K562 (cell line): Measurements from ENCODE around the gene ZNF90. TPM values are rescaled to one million over a fixed set of nuclear protein-coding genes. Genes with fewer than 3 reads are reported as not detected.

Experiments used
- ATAC-seq: fragments of 200-7000 bp; cut with Tn5 transposase; 3 replicates; pipeline ENCODE4 v1.9.1; 2020; ENCODE audit warnings: moderate library complexity
- BruUV-seq: library from RNA; stranded (reverse); fragments of 400-500 nt; replicated peaks from 2 replicates; lab custom pipeline; 2021; lab: Mats Ljungman, UMichigan
- CTCF ChIA-PET: fragments of 300-600 bp; formaldehyde crosslinking; extraction: SDS; loops from one replicate; lab custom pipeline; 2021; ENCODE audit warnings: low intra/inter-chr PET ratio; lab: Yijun Ruan, JAX
- POLR2A ChIA-PET: fragments of 300-600, 350-650 bp; sonication (Branson Sonifier 250); formaldehyde crosslinking; extraction: SDS; loops from one replicate; lab custom pipeline; 2021; ENCODE audit warnings: antibody characterized with exemption, inconsistent platforms; lab: Yijun Ruan, JAX
- DNase-seq, 4 experiments: peaks; one replicate each; pipeline versions ENCODE4 v3.0.0 to v3.0.0-alpha.2; 2011 to 2018; ENCODE audit warnings: low spot score in 3 of 4, mixed read lengths in 3 of 4; ENCODE audit errors: extremely low read depth in 1 of 4
- FAIRE-seq: peaks from 2 replicates; lab custom pipeline; 2011; peaks lifted over from hg19 to GRCh38; lab: Jason Lieb, UNC
- H2AFZ ChIP-seq: 2 replicates; pipeline ENCODE4 v1.6.0; 2011; ENCODE audit warnings: low read depth, low read length, control low read depth, inconsistent platforms
- H3K27ac ChIP-seq: fragments of 200-600 bp; 3 replicates; pipeline ENCODE4 v1.8.0; 2011; ENCODE audit warnings: low read depth, mild to moderate bottlenecking, control low read depth, inconsistent platforms, low read length, moderate library complexity, mixed read lengths; ENCODE audit errors: extremely low read depth
- H3K27me3 ChIP-seq, 2 experiments: fragments of 300-600 bp in 1 of 2; 2 replicates in 1 of 2; 3 replicates in 1 of 2; pipeline versions ENCODE4 v1.6.0 to v1.8.0; 2011; ENCODE audit warnings: inconsistent platforms in 2 of 2, low read length in 2 of 2, mild to moderate bottlenecking in 1 of 2, mixed read lengths in 1 of 2, moderate library complexity in 1 of 2; ENCODE audit not compliant: control insufficient read depth in 2 of 2, insufficient read depth in 2 of 2
- H3K36me3 ChIP-seq: fragments of 300-600 bp; 3 replicates; pipeline ENCODE4 v1.8.0; 2011; ENCODE audit warnings: mild to moderate bottlenecking, low read length, inconsistent platforms; ENCODE audit not compliant: control insufficient read depth, insufficient read depth
- H3K4me1 ChIP-seq, 2 experiments: fragments of 200-600 bp in 1 of 2; replicated peaks in 1 of 2; 2 replicates in 1 of 2; 3 replicates in 1 of 2; pipeline versions ENCODE4 v1.5.1 to v1.8.0; 2011; ENCODE audit warnings: inconsistent platforms in 2 of 2, low read length in 2 of 2, mild to moderate bottlenecking in 1 of 2, mixed read lengths in 1 of 2, moderate library complexity in 1 of 2; ENCODE audit not compliant: control insufficient read depth in 2 of 2, insufficient read depth in 2 of 2
- H3K4me2 ChIP-seq: 2 replicates; pipeline ENCODE4 v1.6.1; 2011; ENCODE audit warnings: low read length, control low read depth, inconsistent platforms, mixed read lengths; ENCODE audit not compliant: insufficient read depth
- H3K4me3 ChIP-seq: fragments of 200-600 bp; sonication (generic), shearing (Covaris generic); 2 replicates; pipeline ENCODE4 v1.5.1; 2016; ENCODE audit warnings: control low read depth, inconsistent platforms
- H3K79me2 ChIP-seq: fragments of 200-600 bp; 3 replicates; pipeline ENCODE4 v1.8.0; 2011; ENCODE audit warnings: low read length, inconsistent platforms; ENCODE audit not compliant: control insufficient read depth, insufficient read depth
- H3K9ac ChIP-seq, 2 experiments: 2 replicates each; pipeline versions ENCODE4 v1.6.0 to v1.6.1; 2011; ENCODE audit warnings: low read depth in 2 of 2, low read length in 2 of 2, control low read depth in 1 of 2, inconsistent platforms in 1 of 2, mild to moderate bottlenecking in 1 of 2, mixed read lengths in 1 of 2; ENCODE audit not compliant: insufficient read depth in 1 of 2
- H3K9me1 ChIP-seq: one replicate; pipeline ENCODE4 v1.6.0; 2011; ENCODE audit warnings: inconsistent platforms, mild to moderate bottlenecking, low read length, moderate library complexity; ENCODE audit not compliant: control insufficient read depth, insufficient read depth
- H3K9me3 ChIP-seq: replicated peaks from 2 replicates; pipeline ENCODE4 v1.5.1; 2011; ENCODE audit warnings: low read depth, low read length, inconsistent platforms; ENCODE audit not compliant: control insufficient read depth, insufficient read depth
- H4K20me1 ChIP-seq: replicated peaks from 2 replicates; pipeline ENCODE4 v1.6.1; 2011; ENCODE audit warnings: low read length, inconsistent platforms, mixed read lengths; ENCODE audit not compliant: control insufficient read depth, insufficient read depth
- CBFA2T2 ChIP-seq: fragments of 450-650 bp; conservative IDR thresholded peaks from 2 replicates; pipeline ENCODE4 v1.6.1; 2017; ENCODE audit warnings: mild to moderate bottlenecking
- SAFB ChIP-seq: fragments of 200-400 bp; formaldehyde crosslinking; IDR thresholded peaks from 2 replicates; pipeline ENCODE4 v1.6.1; 2017; ENCODE audit warnings: low read depth, low read length, borderline replicate concordance
- ZEB2 ChIP-seq: fragments of 450-650 bp; IDR thresholded peaks from 2 replicates; pipeline ENCODE4 v1.6.1; 2016
- WGBS: fragments of 100-300 bp; shearing (Covaris generic); methylation state at CpG from one replicate; pipeline ENCODE4 v1.1.6; 2016; ENCODE audit warnings: low coverage, mixed read lengths; ENCODE audit not compliant: insufficient coverage; ENCODE audit errors: missing lambda C conversion rate; 5-methylcytosine and 5-hydroxymethylcytosine counted together
- in situ Hi-C: fragments of 300-500 bp; cut with MboI; formaldehyde crosslinking; loops from 4 replicates; pipeline ENCODE4 v1.15.0; 2018; ENCODE audit warnings: inconsistent platforms, mixed read lengths
- intact Hi-C: fragments of 100-400 bp; cut with micrococcal nuclease; formaldehyde crosslinking; loops from 2 replicates; pipeline ENCODE4 v1.14.2; 2022
- polyA plus RNA-seq, 8 experiments: library from polyadenylated mRNA; depleted of rRNA in 4 of 8; stranded (reverse) in 5 of 8; unstranded in 3 of 8; fragments of >200 nt; fragmentation: Nextera tagmentation in 2 of 8; fragmentation: Illumina TruSeq in 1 of 8; extraction: Ambion mirVana in 2 of 8; extraction: Trizol in 1 of 8; gene quantifications; 2 replicates each; pipeline versions ENCODE4 v1.2.1 to v1.2.3, GENCODE V29; 2011 to 2014; ENCODE audit warnings: inconsistent platforms in 1 of 8, missing spikeins in 1 of 8
- total RNA-seq, 7 experiments: library from RNA; depleted of rRNA in 6 of 7; stranded (reverse); fragments of >200 nt in 6 of 7; fragmentation: Illumina TruSeq in 2 of 7; extraction: Trizol in 2 of 7; gene quantifications; 2 replicates each; pipeline versions ENCODE4 v1.2.1 to v1.2.3, GENCODE V29; 2011 to 2021; ENCODE audit warnings: low replicate concordance in 1 of 7
- TF ChIP-seq, protein P1 (sequence below), 2 experiments: IDR thresholded peaks in 1 of 2; conservative IDR thresholded peaks in 1 of 2; 2 replicates each; pipeline ENCODE4 v1.6.1; 2016; ENCODE audit warnings: low read depth in 2 of 2, mild to moderate bottlenecking in 1 of 2, missing compliant biosample characterization in 1 of 2, missing genetic modification characterization in 1 of 2, moderate library complexity in 1 of 2
- TF ChIP-seq, protein P2 (sequence below): sonication (generic); formaldehyde crosslinking; IDR thresholded peaks from 2 replicates; pipeline ENCODE4 v1.8.0; 2023; ENCODE audit warnings: mild to moderate bottlenecking, missing genetic modification reagents
- TF ChIP-seq, protein P3 (sequence below), 2 experiments: fragments of 450-650 bp; conservative IDR thresholded peaks; 2 replicates each; pipeline ENCODE4 v1.6.1; 2017; ENCODE audit warnings: mild to moderate bottlenecking in 2 of 2, moderate library complexity in 2 of 2
- TF ChIP-seq, protein P4 (sequence below): sonication (generic); formaldehyde crosslinking; IDR thresholded peaks from 2 replicates; pipeline ENCODE4 v1.8.1; 2023; ENCODE audit warnings: mild to moderate bottlenecking, missing genetic modification reagents

Gene ZNF90
- total and polyA plus RNA-seq, 9 of the 15 experiments (the other 6 are each of a cell fraction or from before 2014, with no cell fraction given), result 0.20 to 0.89 (median 0.67) TPM; not detected in 1

DNA sequence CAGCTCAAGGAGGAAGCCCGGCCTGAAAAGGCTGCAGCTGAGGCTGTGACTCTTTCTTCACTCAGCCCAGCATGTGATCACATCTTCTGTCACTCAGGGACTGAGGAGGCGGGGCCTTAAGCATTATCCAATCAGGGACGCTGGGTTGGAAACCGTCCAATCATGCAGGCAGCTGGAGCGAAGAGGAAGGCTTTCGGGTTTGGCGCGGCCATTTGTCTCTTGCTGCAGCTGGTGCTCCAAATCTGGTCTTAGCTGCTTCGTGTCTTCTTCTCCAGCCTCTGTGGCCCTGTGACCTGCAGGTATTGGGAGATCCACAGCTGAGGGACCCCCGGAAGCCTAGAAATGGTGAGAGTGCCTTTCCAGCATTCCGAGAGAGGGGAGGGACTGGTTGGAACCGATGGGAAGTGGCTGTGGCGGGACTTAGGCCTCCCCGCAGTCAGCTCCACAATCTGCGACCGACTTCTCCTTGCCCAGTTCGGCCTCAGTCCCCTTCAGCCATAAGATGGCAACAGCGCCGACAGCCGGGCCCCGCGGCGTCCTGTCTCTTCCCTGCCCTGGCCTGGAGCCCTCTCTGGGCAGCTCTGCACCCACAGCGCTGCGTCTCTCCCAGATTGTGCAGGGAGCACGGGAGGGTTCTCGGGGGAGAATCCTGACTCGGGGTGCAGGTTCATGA, at the start of gene ZNF90 (continued):
- TF ChIP-seq, protein P1, sequence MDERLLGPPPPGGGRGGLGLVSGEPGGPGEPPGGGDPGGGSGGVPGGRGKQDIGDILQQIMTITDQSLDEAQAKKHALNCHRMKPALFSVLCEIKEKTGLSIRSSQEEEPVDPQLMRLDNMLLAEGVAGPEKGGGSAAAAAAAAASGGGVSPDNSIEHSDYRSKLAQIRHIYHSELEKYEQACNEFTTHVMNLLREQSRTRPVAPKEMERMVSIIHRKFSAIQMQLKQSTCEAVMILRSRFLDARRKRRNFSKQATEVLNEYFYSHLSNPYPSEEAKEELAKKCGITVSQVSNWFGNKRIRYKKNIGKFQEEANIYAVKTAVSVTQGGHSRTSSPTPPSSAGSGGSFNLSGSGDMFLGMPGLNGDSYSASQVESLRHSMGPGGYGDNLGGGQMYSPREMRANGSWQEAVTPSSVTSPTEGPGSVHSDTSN (CRISPR knock-in tag; IDR thresholded peaks at IDR 0.05; ENCODE audit: low read depth), result no peak
- TF ChIP-seq, protein P1 (tag; conservative IDR thresholded peaks at IDR 0.05; ENCODE audit: low read depth), result 0 out of 2 replicates have a peak, but pooled peaks have one; percentile 34
- no peak for TF ChIP-seq CBFA2T2

DNA sequence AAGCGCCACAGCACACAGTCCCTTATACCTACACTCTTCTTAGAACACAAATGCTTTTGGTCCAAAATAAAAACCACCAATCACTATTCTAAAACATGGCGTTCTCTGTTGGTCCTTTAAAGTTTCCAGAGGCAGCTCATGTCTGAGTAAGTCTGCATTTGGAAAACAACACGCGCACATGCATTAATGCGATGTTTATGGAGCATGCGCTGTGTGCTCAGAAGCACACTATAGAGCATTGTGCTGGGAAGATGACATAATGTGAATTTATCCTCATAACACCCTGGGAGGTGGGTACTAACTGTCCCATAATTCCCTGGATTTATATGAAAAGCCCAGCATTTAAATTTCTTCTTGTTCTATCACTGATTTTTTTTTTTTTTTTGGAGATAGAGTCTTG, 49.2 kb upstream of the ZNF90 start:
- no TSS peak for BruUV-seq
- no peaks in the 10 kb centered on the region for H3K9me3 ChIP-seq
- no peaks in the 10 kb centered on the region for H3K9me1 ChIP-seq
- CTCF ChIA-PET, result no interaction called here
- no peak overlapping the region for H3K4me2 ChIP-seq
- FAIRE-seq, result no peak
- H3K36me3 ChIP-seq, result no peaks in the 10 kb centered on the region
- ATAC-seq, result no peak
- in situ Hi-C loops (no loop called here), intact Hi-C loops (no loop called here)
- no peak overlapping the region for H3K4me3 ChIP-seq
- H3K27me3 ChIP-seq, result no peaks in the 10 kb centered on the region
- no peak overlapping the region for H3K27ac ChIP-seq
- H3K79me2 ChIP-seq, result no peaks in the 10 kb centered on the region
- DNase-seq, result no peak
- no peaks in the 10 kb centered on the region for H4K20me1 ChIP-seq
- no peak overlapping the region for H3K9ac ChIP-seq
- no peaks in the 10 kb centered on the region for H3K4me1 ChIP-seq
- no peak overlapping the region for H2AFZ ChIP-seq
- WGBS, result 22% methylated on average over 6 of the region's 6 CpGs
- POLR2A ChIA-PET, result no interaction called here
- TF ChIP-seq SAFB (no peak), ZEB2 (no peak)
- TF ChIP-seq, protein P2, sequence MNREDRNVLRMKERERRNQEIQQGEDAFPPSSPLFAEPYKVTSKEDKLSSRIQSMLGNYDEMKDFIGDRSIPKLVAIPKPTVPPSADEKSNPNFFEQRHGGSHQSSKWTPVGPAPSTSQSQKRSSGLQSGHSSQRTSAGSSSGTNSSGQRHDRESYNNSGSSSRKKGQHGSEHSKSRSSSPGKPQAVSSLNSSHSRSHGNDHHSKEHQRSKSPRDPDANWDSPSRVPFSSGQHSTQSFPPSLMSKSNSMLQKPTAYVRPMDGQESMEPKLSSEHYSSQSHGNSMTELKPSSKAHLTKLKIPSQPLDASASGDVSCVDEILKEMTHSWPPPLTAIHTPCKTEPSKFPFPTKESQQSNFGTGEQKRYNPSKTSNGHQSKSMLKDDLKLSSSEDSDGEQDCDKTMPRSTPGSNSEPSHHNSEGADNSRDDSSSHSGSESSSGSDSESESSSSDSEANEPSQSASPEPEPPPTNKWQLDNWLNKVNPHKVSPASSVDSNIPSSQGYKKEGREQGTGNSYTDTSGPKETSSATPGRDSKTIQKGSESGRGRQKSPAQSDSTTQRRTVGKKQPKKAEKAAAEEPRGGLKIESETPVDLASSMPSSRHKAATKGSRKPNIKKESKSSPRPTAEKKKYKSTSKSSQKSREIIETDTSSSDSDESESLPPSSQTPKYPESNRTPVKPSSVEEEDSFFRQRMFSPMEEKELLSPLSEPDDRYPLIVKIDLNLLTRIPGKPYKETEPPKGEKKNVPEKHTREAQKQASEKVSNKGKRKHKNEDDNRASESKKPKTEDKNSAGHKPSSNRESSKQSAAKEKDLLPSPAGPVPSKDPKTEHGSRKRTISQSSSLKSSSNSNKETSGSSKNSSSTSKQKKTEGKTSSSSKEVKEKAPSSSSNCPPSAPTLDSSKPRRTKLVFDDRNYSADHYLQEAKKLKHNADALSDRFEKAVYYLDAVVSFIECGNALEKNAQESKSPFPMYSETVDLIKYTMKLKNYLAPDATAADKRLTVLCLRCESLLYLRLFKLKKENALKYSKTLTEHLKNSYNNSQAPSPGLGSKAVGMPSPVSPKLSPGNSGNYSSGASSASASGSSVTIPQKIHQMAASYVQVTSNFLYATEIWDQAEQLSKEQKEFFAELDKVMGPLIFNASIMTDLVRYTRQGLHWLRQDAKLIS (CRISPR knock-in tag), result no peak
- TF ChIP-seq, protein P3, sequence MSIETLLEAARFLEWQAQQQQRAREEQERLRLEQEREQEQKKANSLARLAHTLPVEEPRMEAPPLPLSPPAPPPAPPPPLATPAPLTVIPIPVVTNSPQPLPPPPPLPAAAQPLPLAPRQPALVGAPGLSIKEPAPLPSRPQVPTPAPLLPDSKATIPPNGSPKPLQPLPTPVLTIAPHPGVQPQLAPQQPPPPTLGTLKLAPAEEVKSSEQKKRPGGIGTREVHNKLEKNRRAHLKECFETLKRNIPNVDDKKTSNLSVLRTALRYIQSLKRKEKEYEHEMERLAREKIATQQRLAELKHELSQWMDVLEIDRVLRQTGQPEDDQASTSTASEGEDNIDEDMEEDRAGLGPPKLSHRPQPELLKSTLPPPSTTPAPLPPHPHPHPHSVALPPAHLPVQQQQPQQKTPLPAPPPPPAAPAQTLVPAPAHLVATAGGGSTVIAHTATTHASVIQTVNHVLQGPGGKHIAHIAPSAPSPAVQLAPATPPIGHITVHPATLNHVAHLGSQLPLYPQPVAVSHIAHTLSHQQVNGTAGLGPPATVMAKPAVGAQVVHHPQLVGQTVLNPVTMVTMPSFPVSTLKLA (conservative IDR thresholded peaks at IDR 0.05), result no peak
- TF ChIP-seq, protein P4, sequence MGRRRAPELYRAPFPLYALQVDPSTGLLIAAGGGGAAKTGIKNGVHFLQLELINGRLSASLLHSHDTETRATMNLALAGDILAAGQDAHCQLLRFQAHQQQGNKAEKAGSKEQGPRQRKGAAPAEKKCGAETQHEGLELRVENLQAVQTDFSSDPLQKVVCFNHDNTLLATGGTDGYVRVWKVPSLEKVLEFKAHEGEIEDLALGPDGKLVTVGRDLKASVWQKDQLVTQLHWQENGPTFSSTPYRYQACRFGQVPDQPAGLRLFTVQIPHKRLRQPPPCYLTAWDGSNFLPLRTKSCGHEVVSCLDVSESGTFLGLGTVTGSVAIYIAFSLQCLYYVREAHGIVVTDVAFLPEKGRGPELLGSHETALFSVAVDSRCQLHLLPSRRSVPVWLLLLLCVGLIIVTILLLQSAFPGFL (CRISPR knock-in tag), result no peak
